H1 (cell line): ENCODE data around the gene PGGHG. TPM values are rescaled to one million over a fixed set of nuclear protein-coding genes. Genes with fewer than 3 reads are reported as not detected.

ENCODE experiments used
- BCL11A ChIP-seq, 2 experiments: IDR thresholded peaks; one replicate each; pipeline ENCODE4 v1.6.1; 2011; ENCODE audit warnings: low read depth in 2 of 2, low read length in 2 of 2, mild to moderate bottlenecking in 2 of 2
- BRCA1 ChIP-seq: IDR thresholded peaks from 2 replicates; pipeline ENCODE4 v1.6.1; 2012; ENCODE audit warnings: low read depth, low read length, improper control_type of control experiment
- HDAC2 ChIP-seq, 2 experiments: fragments of 300-600 bp in 1 of 2; sonication (generic) in 1 of 2; IDR thresholded peaks; 2 replicates each; pipeline ENCODE4 v1.6.1; 2011 to 2012; ENCODE audit warnings: low read depth in 2 of 2, low read length in 2 of 2, mild to moderate bottlenecking in 2 of 2, moderate library complexity in 2 of 2, borderline replicate concordance in 1 of 2, inconsistent platforms in 1 of 2
- RFX5 ChIP-seq: IDR thresholded peaks from 2 replicates; pipeline ENCODE4 v1.6.1; 2011; ENCODE audit warnings: low read depth, low read length, improper control_type of control experiment, borderline replicate concordance
- USF2 ChIP-seq: IDR thresholded peaks from 2 replicates; pipeline ENCODE4 v1.6.1; 2011; ENCODE audit warnings: low read length, improper control_type of control experiment
- polyA plus RNA-seq, 7 experiments: library from polyadenylated mRNA; depleted of rRNA in 3 of 7; stranded (reverse) in 5 of 7; unstranded in 2 of 7; fragments of >200 nt in 5 of 7; fragments of 200-250 nt in 2 of 7; gene quantifications; 1 replicate in 5 of 7; 2 replicates in 1 of 7; 4 replicates in 1 of 7; pipeline versions ENCODE4 v1.2.1 to v1.2.3, GENCODE V29; 2011 to 2013; ENCODE audit warnings: missing spikeins in 2 of 7, mixed read lengths in 2 of 7
- total RNA-seq: library from RNA; stranded (reverse); fragmentation: NEBNext Ultra II Directional; extraction: Animal tissue kit (Norgen Biotek cat#: 25700); gene quantifications from 2 replicates; pipeline ENCODE4 v1.2.1, GENCODE V29; 2021

PGGHG gene
- total and polyA plus RNA-seq, 2 of the 8 experiments (the other 6 are each of a cell fraction or from before 2014, with no cell fraction given), result 34.8 to 60.7 TPM

GRCh38 chr11:261624-262023 is 27.3 kb upstream of the PGGHG start (continued):
- TF ChIP-seq HDAC2 (IDR thresholded peaks at IDR 0.05; ENCODE audit: borderline replicate concordance in 1 of 2, low read depth in 2 of 2, low read length in 2 of 2) (no peak), USF2 (no peak), BRCA1 (no peak), BCL11A (IDR thresholded peaks at IDR 0.05; ENCODE audit: low read depth in 2 of 2, low read length in 2 of 2) (no peak), RFX5 (no peak)
